GM04504 (cell line): ENCODE measurements around the gene OLFM2.
"Not testable (repeated sequence)": the region's sequence is repeated elsewhere in the genome, so short reads cannot be mapped to it uniquely, and the experiment has no call there.

Experiments used
- DNase-seq: peaks from one replicate; pipeline ENCODE4 v3.0.0-alpha.2; 2012; ENCODE audit warnings: low read depth

OLFM2 gene

GRCh38 chr19:9861503-9861902, 74.8 kb downstream of the OLFM2 start:
- no peak for DNase-seq

DNA sequence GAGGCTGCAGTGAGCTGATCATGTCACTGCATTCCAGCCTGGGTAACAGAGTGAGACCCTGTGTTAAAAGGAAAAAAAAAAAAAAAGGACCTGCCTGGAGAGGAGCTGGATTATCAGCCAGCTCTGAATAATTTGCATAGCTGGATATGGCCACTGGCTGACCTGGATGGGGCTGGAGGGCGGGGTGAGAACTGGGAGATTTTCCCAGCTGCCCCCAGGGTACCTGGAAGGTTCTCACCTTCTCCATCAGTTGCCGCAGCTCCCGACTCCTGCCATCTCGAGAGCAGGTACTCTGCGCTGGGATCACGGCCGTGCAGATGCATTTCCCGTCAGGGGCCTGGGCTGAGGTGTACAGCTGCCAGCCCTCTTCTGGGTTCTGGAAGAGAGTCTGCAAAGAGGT, 75.9 kb downstream of the OLFM2 start:
- no peak for DNase-seq

- DNase-seq: no peak
Observed at GRCh38 chr19:9858766-9859165, 77.5 kb downstream of the OLFM2 start.

- DNase-seq: no peak
Observed at GRCh38 chr19:9857920-9858746, 78.2 kb downstream of the OLFM2 start.

GRCh38 chr19:9857076-9857721, 79.1 kb downstream of the OLFM2 start:
- no peak for DNase-seq

DNA sequence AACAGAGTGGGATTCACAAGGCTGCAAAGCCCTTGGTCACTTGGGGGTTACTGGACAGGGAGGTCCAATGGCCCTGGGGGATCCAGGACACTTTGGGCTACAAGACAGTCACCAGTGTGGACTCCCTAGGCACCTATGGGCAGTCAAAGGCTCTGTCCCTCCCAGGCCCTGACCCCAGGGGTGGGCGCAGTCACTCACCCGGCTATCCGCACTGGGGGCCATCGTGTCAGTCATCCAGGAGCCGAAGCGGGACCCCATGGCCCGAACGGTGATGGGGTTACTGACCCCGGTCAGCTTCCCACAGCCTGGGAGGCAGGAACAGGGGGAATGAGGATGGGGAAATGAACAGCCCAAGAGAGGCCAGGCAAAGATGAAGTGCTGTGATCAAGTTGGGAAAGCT, 79.7 kb downstream of the OLFM2 start:
- DNase-seq: no peak

GRCh38 chr19:9854282-9854846, 82.0 kb downstream of the OLFM2 start:
- no peak for DNase-seq

- no peak for DNase-seq
Observed at GRCh38 chr19:9850235-9850959, 85.9 kb downstream of the OLFM2 start.

GRCh38 chr19:9849791-9850190, 86.5 kb downstream of the OLFM2 start:
- DNase-seq: no peak

GRCh38 chr19:9848762-9849161, 87.6 kb downstream of the OLFM2 start:
- DNase-seq: no peak

- DNase-seq: no peak
Observed at GRCh38 chr19:9848060-9848459, 88.3 kb downstream of the OLFM2 start.

DNA sequence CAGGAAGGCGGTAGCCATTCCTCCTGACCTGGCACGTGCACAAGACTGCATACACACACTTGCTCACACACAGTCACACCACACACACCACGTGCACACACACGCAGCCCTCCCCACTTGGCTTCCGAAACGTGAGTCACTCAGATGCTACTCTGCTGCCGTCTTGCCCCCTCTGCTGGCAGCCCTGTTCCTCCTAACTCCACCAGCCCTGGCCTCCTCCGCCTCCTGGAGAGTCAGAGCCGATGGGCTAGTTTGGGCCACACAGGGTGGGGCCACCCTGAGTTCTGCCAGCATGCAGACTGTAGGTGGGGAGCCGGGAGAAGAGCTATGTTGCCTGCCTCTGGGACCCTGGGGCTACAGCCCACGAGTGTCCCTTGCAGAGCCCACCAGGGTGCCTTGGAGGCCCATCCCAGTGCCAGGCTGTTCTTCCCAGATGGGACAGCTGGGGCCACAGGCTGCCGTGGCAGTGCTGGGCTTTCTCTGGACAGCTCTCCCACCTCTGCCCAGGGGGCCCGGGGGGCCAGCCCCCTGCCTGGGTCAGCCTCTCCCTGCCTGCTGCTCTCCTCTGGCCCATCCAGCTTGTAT, 89.1 kb downstream of the OLFM2 start:
- DNase-seq: peak; percentile 88

DNA sequence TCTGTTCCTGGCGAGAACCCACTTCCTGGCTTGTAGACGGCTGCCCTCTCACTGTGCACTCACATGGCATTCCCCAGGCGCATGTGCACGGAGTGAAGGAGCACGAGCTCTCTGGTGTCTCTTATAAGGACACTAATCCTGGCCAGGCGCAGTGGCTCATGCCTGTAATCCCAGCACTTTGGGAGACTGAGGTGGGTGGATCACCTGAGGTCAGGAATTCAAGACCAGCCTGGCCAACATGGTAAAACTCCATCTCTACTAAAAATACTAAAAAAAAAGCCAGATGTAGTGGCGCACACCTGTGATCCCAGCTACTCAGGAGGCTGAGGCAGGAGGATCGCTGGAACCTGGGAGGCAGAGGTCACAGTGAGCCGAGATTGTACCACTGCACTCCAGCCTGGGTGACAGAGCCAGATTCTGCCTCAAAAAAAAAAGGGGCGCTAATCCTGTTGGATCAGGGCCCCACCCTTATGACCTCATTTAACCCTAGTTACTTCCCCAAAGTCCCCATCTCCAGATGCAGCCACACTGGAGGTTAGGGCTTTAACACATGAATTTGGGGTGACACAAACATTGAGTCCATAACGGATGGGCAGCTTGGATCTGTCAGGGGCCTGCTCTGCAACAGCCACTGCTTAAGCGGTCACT, 92.6 kb downstream of the OLFM2 start:
- not testable (repeated sequence) for DNase-seq

- DNase-seq: no peak
Observed at GRCh38 chr19:9842834-9843625, 93.3 kb downstream of the OLFM2 start.

GRCh38 chr19:9839415-9839814, 96.9 kb downstream of the OLFM2 start:
- no peak for DNase-seq

DNA sequence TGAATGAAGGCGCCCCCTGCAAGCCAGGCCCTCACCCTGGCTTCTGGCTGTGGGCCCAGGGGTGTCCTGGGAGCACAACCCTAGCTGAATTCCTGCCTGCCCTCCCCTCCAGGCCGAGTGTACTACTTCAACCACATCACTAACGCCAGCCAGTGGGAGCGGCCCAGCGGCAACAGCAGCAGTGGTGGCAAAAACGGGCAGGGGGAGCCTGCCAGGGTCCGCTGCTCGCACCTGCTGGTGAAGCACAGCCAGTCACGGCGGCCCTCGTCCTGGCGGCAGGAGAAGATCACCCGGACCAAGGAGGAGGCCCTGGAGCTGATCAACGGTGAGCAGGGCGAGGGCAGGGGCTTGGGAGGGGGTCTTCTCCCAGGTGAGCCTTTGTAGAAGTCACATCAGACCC, 98.0 kb downstream of the OLFM2 start:
- DNase-seq: no peak

- peak; percentile 23 for DNase-seq
Observed at GRCh38 chr19:9836021-9836420, 100.3 kb downstream of the OLFM2 start.

GRCh38 chr19:9835507-9835949, 100.8 kb downstream of the OLFM2 start:
- no peak for DNase-seq

DNA sequence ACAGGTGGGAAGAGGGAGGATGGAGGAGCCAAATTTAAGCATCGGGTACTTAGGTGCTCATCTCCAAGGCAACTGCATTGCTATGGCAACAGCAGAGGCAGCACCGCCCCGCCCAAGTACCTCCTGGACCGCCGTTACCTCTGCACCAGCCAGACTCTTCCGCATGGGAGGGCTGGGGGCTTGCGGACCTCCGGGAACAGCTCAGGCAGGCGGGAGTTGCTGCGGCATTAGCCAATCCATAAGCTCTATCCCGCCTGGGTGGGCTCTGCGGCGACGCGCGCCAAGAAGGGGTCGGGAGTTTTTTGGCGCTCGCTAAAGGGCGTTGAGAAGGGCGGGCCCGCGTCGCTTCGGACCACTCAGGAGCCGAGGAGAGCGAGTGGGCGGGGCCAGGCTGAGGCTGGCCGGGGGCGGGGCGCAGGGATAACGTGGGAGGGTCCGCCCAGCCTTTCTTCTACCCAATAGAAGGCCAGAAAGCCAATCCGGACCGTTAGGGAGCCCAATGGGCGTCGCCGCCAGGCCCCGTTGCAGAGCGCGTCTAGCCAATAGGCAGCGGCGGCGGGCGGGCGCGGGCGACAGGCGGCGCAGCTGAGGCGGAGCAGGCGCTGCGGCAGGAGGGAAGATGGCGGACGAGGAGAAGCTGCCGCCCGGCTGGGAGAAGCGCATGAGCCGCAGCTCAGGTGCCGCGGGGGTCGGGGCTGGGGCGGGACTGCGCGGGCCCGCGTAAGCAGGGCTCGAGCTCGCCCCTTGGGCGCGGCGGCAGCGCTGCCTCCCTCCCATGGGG, 101.4 kb downstream of the OLFM2 start, which contains the start of gene PIN1:
Gene PIN1 (plus strand): TSS at position 593 of the 781 bp plus-strand sequence. CDS start 27 bp downstream, at position 620.
- DNase-seq: peak; percentile 97

- DNase-seq: no peak
Observed at GRCh38 chr19:9834307-9834725, 102.0 kb downstream of the OLFM2 start.
